Measurements from ENCODE around the gene TFPI. TPM values are rescaled to one million over a fixed set of nuclear protein-coding genes. Genes with fewer than 3 reads are reported as not detected.

The TFPI gene
- total and polyA plus RNA-seq, 12 donors, result 12.6 to 51.0 (median 21.0) TPM

GRCh38 chr2:187424146-187424545 lies 130.1 kb downstream of the TFPI start:
- Histone ChIP-seq H3K4me3 (no peak overlapping the region), H3K36me3 (peaks cover 0 to 12% (median 0%) of the 10 kb centered on the region in 9 donors), H3K27me3 (no peaks in the 10 kb centered on the region), H3K27ac (peak overlapping the region in 3 of 10 donors; percentile 10 to 44 (median 44)), H3K9me3 (no peaks in the 10 kb centered on the region), H3K4me1 (peaks cover 0 to 57% (median 14%) of the 10 kb centered on the region in 9 donors)
- intact Hi-C loops (cut with DNase I), result no loop called here
- WGBS, 2 donors, result 66 to 72% methylated on average over 1 of the region's 1 CpG
- no peak for DNase-seq
- ATAC-seq, result no peak
- TF ChIP-seq, protein P1, sequence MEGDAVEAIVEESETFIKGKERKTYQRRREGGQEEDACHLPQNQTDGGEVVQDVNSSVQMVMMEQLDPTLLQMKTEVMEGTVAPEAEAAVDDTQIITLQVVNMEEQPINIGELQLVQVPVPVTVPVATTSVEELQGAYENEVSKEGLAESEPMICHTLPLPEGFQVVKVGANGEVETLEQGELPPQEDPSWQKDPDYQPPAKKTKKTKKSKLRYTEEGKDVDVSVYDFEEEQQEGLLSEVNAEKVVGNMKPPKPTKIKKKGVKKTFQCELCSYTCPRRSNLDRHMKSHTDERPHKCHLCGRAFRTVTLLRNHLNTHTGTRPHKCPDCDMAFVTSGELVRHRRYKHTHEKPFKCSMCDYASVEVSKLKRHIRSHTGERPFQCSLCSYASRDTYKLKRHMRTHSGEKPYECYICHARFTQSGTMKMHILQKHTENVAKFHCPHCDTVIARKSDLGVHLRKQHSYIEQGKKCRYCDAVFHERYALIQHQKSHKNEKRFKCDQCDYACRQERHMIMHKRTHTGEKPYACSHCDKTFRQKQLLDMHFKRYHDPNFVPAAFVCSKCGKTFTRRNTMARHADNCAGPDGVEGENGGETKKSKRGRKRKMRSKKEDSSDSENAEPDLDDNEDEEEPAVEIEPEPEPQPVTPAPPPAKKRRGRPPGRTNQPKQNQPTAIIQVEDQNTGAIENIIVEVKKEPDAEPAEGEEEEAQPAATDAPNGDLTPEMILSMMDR (IDR thresholded peaks at IDR 0.05), result no peak

GRCh38 chr2:187422282-187422681 lies 132.0 kb downstream of the TFPI start:
- DNase-seq (no peak), ATAC-seq (peak in 6 of 8 donors; percentile 22 to 68 (median 51))
- peaks cover 0 to 4% (median 0%) of the 10 kb centered on the region in 9 donors for H3K36me3 ChIP-seq
- intact Hi-C loops (cut with DNase I), result no loop called here
- 79 to 87% methylated on average over 1 of the region's 1 CpG for WGBS, 2 donors
- H3K27ac ChIP-seq, result peak overlapping the region in 4 of 10 donors; percentile 6 to 49 (median 48)
- peaks cover 0 to 52% (median 14%) of the 10 kb centered on the region in 9 donors for H3K4me1 ChIP-seq
- H3K9me3 ChIP-seq, result no peaks in the 10 kb centered on the region
- no peaks in the 10 kb centered on the region for H3K27me3 ChIP-seq
- TF ChIP-seq, protein P1 (IDR thresholded peaks at IDR 0.05), result no peak
- H3K4me3 ChIP-seq, result no peak overlapping the region

DNA sequence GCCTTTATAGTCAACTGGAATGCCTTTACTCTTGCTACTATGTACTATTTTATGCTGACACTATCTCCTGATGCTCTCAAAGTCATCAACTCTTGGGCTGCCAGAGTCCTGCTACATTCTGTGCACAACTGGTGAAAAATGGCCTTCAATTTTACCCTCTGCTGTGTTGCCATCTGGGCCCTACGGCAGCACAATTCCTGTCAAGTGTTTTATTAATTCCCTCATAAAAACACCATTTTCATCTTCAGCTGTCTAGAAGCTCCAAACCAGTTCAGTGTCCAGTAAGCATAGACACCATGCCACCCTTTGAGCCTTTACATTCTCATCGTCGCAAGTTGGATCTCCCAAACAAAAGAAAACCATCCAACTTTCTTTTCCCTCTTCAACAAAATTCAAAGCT lies 132.7 kb downstream of the TFPI start:
- DNase-seq (no peak), ATAC-seq (peak in 1 of 8 donors; percentile 33)
- no peaks in the 10 kb centered on the region for H3K36me3 ChIP-seq
- H3K27me3 ChIP-seq, result no peaks in the 10 kb centered on the region
- intact Hi-C loops (cut with DNase I), result no loop called here
- H3K27ac ChIP-seq, result peak overlapping the region in 5 of 10 donors; percentile 6 to 49 (median 47)
- WGBS, 2 donors, result 83 to 84% methylated on average over 3 of the region's 3 CpGs
- peaks cover 0 to 52% (median 14%) of the 10 kb centered on the region in 9 donors for H3K4me1 ChIP-seq
- H3K9me3 ChIP-seq, result no peaks in the 10 kb centered on the region
- H3K4me3 ChIP-seq, result no peak overlapping the region
- TF ChIP-seq, protein P1 (IDR thresholded peaks at IDR 0.05), result no peak

GRCh38 chr2:187419808-187420207 lies 134.4 kb downstream of the TFPI start:
- H3K27me3 ChIP-seq, result no peaks in the 10 kb centered on the region
- DNase-seq (no peak), ATAC-seq (no peak)
- WGBS, 2 donors, result 93% methylated on average over 1 of the region's 1 CpG
- H3K36me3 ChIP-seq, result no peaks in the 10 kb centered on the region
- no peak overlapping the region for H3K4me3 ChIP-seq
- peak overlapping the region in 1 of 10 donors; percentile 28 for H3K27ac ChIP-seq
- no peaks in the 10 kb centered on the region for H3K9me3 ChIP-seq
- H3K4me1 ChIP-seq, result peaks cover 0 to 45% (median 10%) of the 10 kb centered on the region in 9 donors
- intact Hi-C loops (cut with DNase I), result no loop called here
- TF ChIP-seq, protein P1 (IDR thresholded peaks at IDR 0.05), result no peak
